Neural crest cell (in vitro differentiated cells): ENCODE data around the gene ARMC8. TPM values are rescaled to one million over a fixed set of nuclear protein-coding genes. Genes with fewer than 3 reads are reported as not detected.

ENCODE experiments used
- DNase-seq: peaks from one replicate; pipeline ENCODE4 v3.0.0; 2021; ENCODE audit warnings: low read depth, mixed read lengths, low spot score
- H3K27ac Mint-ChIP-seq: one replicate; pipeline ENCODE4 v1.8.0; 2021; ENCODE audit warnings: mild to moderate bottlenecking, mixed read lengths; ENCODE audit not compliant: unreplicated experiment
- H3K27me3 Mint-ChIP-seq: 2 replicates; pipeline ENCODE4 v1.8.0; 2021; ENCODE audit warnings: low read depth, mild to moderate bottlenecking, mixed read lengths
- H3K36me3 Mint-ChIP-seq: 2 replicates; pipeline ENCODE4 v1.8.0; 2021; ENCODE audit warnings: low read depth, mild to moderate bottlenecking, mixed read lengths
- H3K4me1 Mint-ChIP-seq: 2 replicates; pipeline ENCODE4 v1.8.0; 2021; ENCODE audit warnings: mixed read lengths
- H3K4me3 Mint-ChIP-seq: one replicate; pipeline ENCODE4 v1.8.0; 2021; ENCODE audit warnings: mild to moderate bottlenecking, mixed read lengths
- H3K9me3 Mint-ChIP-seq: 2 replicates; pipeline ENCODE4 v1.8.0; 2021; ENCODE audit warnings: mixed read lengths
- CTCF ChIP-seq: fragments of 200-600 bp; sonication (generic); conservative IDR thresholded peaks from 2 replicates; pipeline ENCODE4 v1.5.0; 2021; ENCODE audit warnings: antibody characterized with exemption, mild to moderate bottlenecking
- total RNA-seq: library from RNA; stranded (reverse); gene quantifications from 2 replicates; pipeline ENCODE4 v1.2.1, GENCODE V29; 2021

ARMC8 gene
- total RNA-seq, 1 donor from 2014 or later: 40.0 TPM

- no peaks in the 10 kb centered on the region for H3K9me3 Mint-ChIP-seq
- H3K4me3 Mint-ChIP-seq: peak overlapping the region; percentile 77
- H3K27ac Mint-ChIP-seq: no peak overlapping the region
- DNase-seq: no peak
- H3K27me3 Mint-ChIP-seq: peaks cover 17% of the 10 kb centered on the region
- H3K36me3 Mint-ChIP-seq: no peaks in the 10 kb centered on the region
- TF ChIP-seq CTCF: no peak
- H3K4me1 Mint-ChIP-seq: peaks cover 16% of the 10 kb centered on the region
Measured at GRCh38 chr3:138327831-138328230, 140.7 kb downstream of the ARMC8 start.

- H3K36me3 Mint-ChIP-seq: no peaks in the 10 kb centered on the region
- no peak for DNase-seq
- no peak for TF ChIP-seq CTCF
- H3K27me3 Mint-ChIP-seq: peaks cover 17% of the 10 kb centered on the region
- no peak overlapping the region for H3K27ac Mint-ChIP-seq
- peaks cover 16% of the 10 kb centered on the region for H3K4me1 Mint-ChIP-seq
- H3K9me3 Mint-ChIP-seq: no peaks in the 10 kb centered on the region
- H3K4me3 Mint-ChIP-seq: peak overlapping the region; percentile 97
Measured at GRCh38 chr3:138328341-138328740, 141.2 kb downstream of the ARMC8 start.

- Mint-ChIP-seq H3K27ac (no peak within 1 kb of the TSS), H3K36me3 (no peaks in the 10 kb centered on the region), H3K4me3 (peak within 1 kb of the TSS; percentile 97), H3K4me1 (peaks cover 16% of the 10 kb centered on the region), H3K27me3 (peaks cover 17% of the 10 kb centered on the region), H3K9me3 (no peaks in the 10 kb centered on the region)
- TF ChIP-seq CTCF: peak; percentile 61
- DNase-seq: peak; percentile 91
Measured at GRCh38 chr3:138329127-138329983, 142.3 kb downstream of the ARMC8 start, which contains the start of gene NME9. NME9 (minus strand) TSS chr3:138329851; CDS start chr3:138329335, 516 bp downstream.

GRCh38 chr3:138329984-138330293 is 142.8 kb downstream of the ARMC8 start:
- Mint-ChIP-seq H3K4me1 (peaks cover 16% of the 10 kb centered on the region), H3K36me3 (no peaks in the 10 kb centered on the region), H3K4me3 (peak overlapping the region; percentile 97), H3K9me3 (no peaks in the 10 kb centered on the region), H3K27me3 (peaks cover 17% of the 10 kb centered on the region), H3K27ac (no peak overlapping the region)
- DNase-seq: no peak
- TF ChIP-seq CTCF: no peak

GRCh38 chr3:138331143-138331894 is 144.2 kb downstream of the ARMC8 start:
- Mint-ChIP-seq H3K4me1 (peaks cover 16% of the 10 kb centered on the region), H3K4me3 (peak overlapping the region; percentile 39), H3K36me3 (no peaks in the 10 kb centered on the region), H3K27me3 (peaks cover 19% of the 10 kb centered on the region), H3K27ac (no peak overlapping the region), H3K9me3 (no peaks in the 10 kb centered on the region)
- no peak for DNase-seq
- peak; percentile 36 for TF ChIP-seq CTCF
